H9 (cell line): ENCODE results near the gene NUCB2. TPM values are rescaled to one million over a fixed set of nuclear protein-coding genes. Genes with fewer than 3 reads are reported as not detected.

Experiments used
- DNase-seq: peaks from one replicate; pipeline ENCODE4 v3.0.0-alpha.2; 2017
- H2AFZ ChIP-seq: one replicate; pipeline ENCODE4 v1.6.1; 2013; ENCODE audit warnings: mild to moderate bottlenecking, low read length, control low read depth, moderate library complexity
- H2AK5ac ChIP-seq: 2 replicates; pipeline ENCODE4 v1.6.1; 2013; ENCODE audit warnings: low read length, control low read depth, mixed read lengths; ENCODE audit not compliant: insufficient read length
- H2BK120ac ChIP-seq: one replicate; pipeline ENCODE4 v1.6.1; 2013; ENCODE audit warnings: low read depth, mild to moderate bottlenecking, low read length, control low read depth, inconsistent platforms; ENCODE audit not compliant: poor library complexity, severe bottlenecking
- H2BK12ac ChIP-seq: 2 replicates; pipeline ENCODE4 v1.6.1; 2013; ENCODE audit warnings: low read length, control low read depth, mixed read lengths, low read depth; ENCODE audit not compliant: insufficient read length
- H2BK15ac ChIP-seq: 2 replicates; pipeline ENCODE4 v1.6.1; 2013; ENCODE audit warnings: low read depth, low read length, control low read depth
- H2BK20ac ChIP-seq: one replicate; pipeline ENCODE4 v1.6.1; 2013; ENCODE audit warnings: low read depth, mild to moderate bottlenecking, low read length, control low read depth, inconsistent platforms; ENCODE audit not compliant: poor library complexity, severe bottlenecking
- H2BK5ac ChIP-seq: 2 replicates; pipeline ENCODE4 v1.6.1; 2013; ENCODE audit warnings: low read length, control low read depth, mixed read lengths; ENCODE audit not compliant: insufficient read length
- H3K14ac ChIP-seq: 2 replicates; pipeline ENCODE4 v1.6.1; 2013; ENCODE audit warnings: low read length, control low read depth; ENCODE audit not compliant: insufficient read depth
- H3K18ac ChIP-seq: 2 replicates; pipeline ENCODE4 v1.6.1; 2013; ENCODE audit warnings: low read depth, mild to moderate bottlenecking, mixed read lengths, low read length, control low read depth; ENCODE audit not compliant: insufficient read length
- H3K23ac ChIP-seq: 2 replicates; pipeline ENCODE4 v1.6.1; 2013; ENCODE audit warnings: low read length, control low read depth, mixed read lengths, low read depth; ENCODE audit not compliant: insufficient read length
- H3K23me2 ChIP-seq: 2 replicates; pipeline ENCODE4 v1.6.1; 2013; ENCODE audit warnings: low read depth, mild to moderate bottlenecking, mixed read lengths, low read length, control low read depth; ENCODE audit not compliant: insufficient read length, poor library complexity, severe bottlenecking
- H3K27ac ChIP-seq: 2 replicates; pipeline ENCODE4 v1.5.1; 2013; ENCODE audit warnings: low read length, control low read depth, mixed read lengths, low read depth; ENCODE audit not compliant: insufficient read length
- H3K27me3 ChIP-seq: 2 replicates; pipeline ENCODE4 v1.6.1; 2013; ENCODE audit warnings: low read length, control low read depth, inconsistent platforms; ENCODE audit not compliant: insufficient read depth
- H3K4ac ChIP-seq: 2 replicates; pipeline ENCODE4 v1.6.1; 2013; ENCODE audit warnings: low read depth, mild to moderate bottlenecking, control low read depth, inconsistent platforms, low read length, moderate library complexity
- H3K4me1 ChIP-seq: 2 replicates; pipeline ENCODE4 v1.6.1; 2013; ENCODE audit warnings: low read length, control low read depth, inconsistent platforms; ENCODE audit not compliant: insufficient read depth
- H3K4me2 ChIP-seq: 2 replicates; pipeline ENCODE4 v1.6.1; 2013; ENCODE audit warnings: low read length, control low read depth, mixed read lengths; ENCODE audit not compliant: insufficient read length, insufficient read depth
- H3K56ac ChIP-seq: 2 replicates; pipeline ENCODE4 v1.6.1; 2013; ENCODE audit warnings: low read depth, mild to moderate bottlenecking, mixed read lengths, low read length, control low read depth; ENCODE audit not compliant: insufficient read length
- H3K79me1 ChIP-seq: 2 replicates; pipeline ENCODE4 v1.6.1; 2013; ENCODE audit warnings: low read depth, mild to moderate bottlenecking, moderate library complexity, low read length, control low read depth, inconsistent platforms; ENCODE audit not compliant: insufficient read depth, poor library complexity, severe bottlenecking
- H3K79me2 ChIP-seq: 2 replicates; pipeline ENCODE4 v1.6.1; 2013; ENCODE audit warnings: low read length, control low read depth, inconsistent platforms; ENCODE audit not compliant: insufficient read depth
- H3K9ac ChIP-seq: 2 replicates; pipeline ENCODE4 v1.6.1; 2013; ENCODE audit warnings: low read length, control low read depth, mixed read lengths; ENCODE audit not compliant: insufficient read length; ENCODE audit errors: extremely low read depth
- H3K9me3 ChIP-seq: one replicate; pipeline ENCODE4 v1.6.1; 2013; ENCODE audit warnings: low read depth, low read length, inconsistent platforms; ENCODE audit not compliant: control insufficient read depth
- H3T11ph ChIP-seq: one replicate; pipeline ENCODE4 v1.6.1; 2013; ENCODE audit warnings: mild to moderate bottlenecking, low read length, control low read depth, inconsistent platforms
- H4K20me1 ChIP-seq: one replicate; pipeline ENCODE4 v1.6.1; 2013; ENCODE audit not compliant: control insufficient read depth, insufficient read length, insufficient read depth
- H4K5ac ChIP-seq: 2 replicates; pipeline ENCODE4 v1.6.1; 2013; ENCODE audit warnings: low read depth, mild to moderate bottlenecking, mixed read lengths, low read length, control low read depth; ENCODE audit not compliant: insufficient read length
- H4K8ac ChIP-seq: replicated peaks from 2 replicates; pipeline ENCODE4 v1.6.1; 2013; ENCODE audit warnings: low read length, control low read depth, mixed read lengths, low read depth; ENCODE audit not compliant: insufficient read length
- H4K91ac ChIP-seq: 2 replicates; pipeline ENCODE4 v1.6.1; 2013; ENCODE audit warnings: low read depth, mild to moderate bottlenecking, moderate library complexity, mixed read lengths, low read length, control low read depth; ENCODE audit not compliant: insufficient read length
- H3K27ac Mint-ChIP-seq, 3 experiments: 2 replicates in 2 of 3; 3 replicates in 1 of 3; pipeline ENCODE4 v1.8.0; 2020 to 2021; ENCODE audit warnings: mixed read lengths in 3 of 3, mild to moderate bottlenecking in 1 of 3, moderate library complexity in 1 of 3
- H3K27me3 Mint-ChIP-seq: 2 replicates; pipeline ENCODE4 v1.8.0; 2021; ENCODE audit warnings: low read depth, mild to moderate bottlenecking, moderate library complexity, mixed read lengths
- H3K36me3 Mint-ChIP-seq, 3 experiments: 2 replicates in 2 of 3; 3 replicates in 1 of 3; pipeline ENCODE4 v1.8.0; 2020 to 2021; ENCODE audit warnings: low read depth in 3 of 3, mixed read lengths in 3 of 3; ENCODE audit not compliant: insufficient read depth in 1 of 3
- H3K4me1 Mint-ChIP-seq, 2 experiments: 2 replicates each; pipeline ENCODE4 v1.8.0; 2020; ENCODE audit warnings: mixed read lengths in 2 of 2
- H3K4me3 Mint-ChIP-seq, 2 experiments: 2 replicates in 1 of 2; 3 replicates in 1 of 2; pipeline ENCODE4 v1.8.0; 2020 to 2021; ENCODE audit warnings: mild to moderate bottlenecking in 2 of 2, mixed read lengths in 2 of 2, moderate library complexity in 1 of 2
- H3K9me3 Mint-ChIP-seq, 2 experiments: 2 replicates in 1 of 2; 3 replicates in 1 of 2; pipeline ENCODE4 v1.8.0; 2020; ENCODE audit warnings: mild to moderate bottlenecking in 2 of 2, mixed read lengths in 2 of 2, moderate library complexity in 1 of 2
- WGBS: extraction: QIAGEN DNeasy Blood & Tissue Kit; methylation state at CpG from one replicate; pipeline ENCODE4 v1.1.7; 2013; ENCODE audit warnings: missing lambda C conversion rate, low lambda C conversion rate, mixed read lengths; ENCODE audit not compliant: insufficient read length; ENCODE audit errors: extremely low coverage; 5-methylcytosine and 5-hydroxymethylcytosine counted together
- total RNA-seq: library from RNA; stranded (reverse); gene quantifications from 2 replicates; pipeline ENCODE4 v1.2.1, GENCODE V29; 2021
- TF ChIP-seq, protein P1 (sequence below): fragments of 200-600 bp; sonication (generic); conservative IDR thresholded peaks from 3 replicates; pipeline ENCODE4 v1.8.0; 2021; ENCODE audit warnings: antibody characterized with exemption, mild to moderate bottlenecking

The NUCB2 gene
- total RNA-seq, 1 experiment from 2014 or later: 29.1 TPM

DNA sequence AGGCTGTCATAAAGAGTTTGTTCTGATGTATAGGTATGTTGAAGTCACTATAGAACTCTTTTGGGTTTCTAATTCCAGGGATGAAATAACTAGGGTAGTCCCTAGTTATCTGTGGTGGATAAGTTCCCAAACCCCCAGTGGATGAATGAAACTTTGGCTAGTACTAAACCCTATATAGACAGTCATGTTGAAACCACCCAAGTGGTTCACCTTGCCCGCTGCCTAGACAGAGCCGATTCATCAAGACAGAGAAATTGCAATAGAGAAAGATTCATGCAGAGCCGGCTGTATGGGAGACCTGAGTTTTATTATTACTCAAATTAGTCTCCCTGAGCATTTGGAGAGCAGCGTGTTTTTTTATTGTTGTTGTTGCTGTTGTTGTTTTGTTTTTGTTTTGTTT lies 23.8 kb upstream of the NUCB2 start:
- Histone ChIP-seq H3K23me2 (no peaks in the 10 kb centered on the region), H3K79me2 (no peaks in the 10 kb centered on the region), H3K56ac (no peak overlapping the region), H3K9ac (no peak overlapping the region), H3K18ac (no peak overlapping the region), H2AK5ac (no peak overlapping the region), H3K4me1 (no peaks in the 10 kb centered on the region), H3K27me3 (no peaks in the 10 kb centered on the region), H4K91ac (no peak overlapping the region), H2BK15ac (no peak overlapping the region), H3K27ac (no peak overlapping the region), H4K5ac (no peak overlapping the region), H4K8ac (no peak overlapping the region), H3T11ph (no peak overlapping the region), H3K14ac (no peak overlapping the region), H3K4me2 (no peak overlapping the region), H3K23ac (no peak overlapping the region), H2BK12ac (no peak overlapping the region), H2AFZ (no peak overlapping the region), H2BK5ac (no peak overlapping the region), H4K20me1 (no peaks in the 10 kb centered on the region), H3K9me3 (no peaks in the 10 kb centered on the region), H2BK120ac (no peak overlapping the region), H2BK20ac (no peak overlapping the region), H3K4ac (no peak overlapping the region), H3K79me1 (no peaks in the 10 kb centered on the region)
- Mint-ChIP-seq H3K4me1 (no peaks in the 10 kb centered on the region), H3K27ac (no peak overlapping the region; a peak in 1 of 7 replicates), H3K9me3 (no peaks in the 10 kb centered on the region), H3K4me3 (no peak overlapping the region), H3K27me3 (peaks cover 3% of the 10 kb centered on the region), H3K36me3 (no peaks in the 10 kb centered on the region)
- TF ChIP-seq, protein P1, sequence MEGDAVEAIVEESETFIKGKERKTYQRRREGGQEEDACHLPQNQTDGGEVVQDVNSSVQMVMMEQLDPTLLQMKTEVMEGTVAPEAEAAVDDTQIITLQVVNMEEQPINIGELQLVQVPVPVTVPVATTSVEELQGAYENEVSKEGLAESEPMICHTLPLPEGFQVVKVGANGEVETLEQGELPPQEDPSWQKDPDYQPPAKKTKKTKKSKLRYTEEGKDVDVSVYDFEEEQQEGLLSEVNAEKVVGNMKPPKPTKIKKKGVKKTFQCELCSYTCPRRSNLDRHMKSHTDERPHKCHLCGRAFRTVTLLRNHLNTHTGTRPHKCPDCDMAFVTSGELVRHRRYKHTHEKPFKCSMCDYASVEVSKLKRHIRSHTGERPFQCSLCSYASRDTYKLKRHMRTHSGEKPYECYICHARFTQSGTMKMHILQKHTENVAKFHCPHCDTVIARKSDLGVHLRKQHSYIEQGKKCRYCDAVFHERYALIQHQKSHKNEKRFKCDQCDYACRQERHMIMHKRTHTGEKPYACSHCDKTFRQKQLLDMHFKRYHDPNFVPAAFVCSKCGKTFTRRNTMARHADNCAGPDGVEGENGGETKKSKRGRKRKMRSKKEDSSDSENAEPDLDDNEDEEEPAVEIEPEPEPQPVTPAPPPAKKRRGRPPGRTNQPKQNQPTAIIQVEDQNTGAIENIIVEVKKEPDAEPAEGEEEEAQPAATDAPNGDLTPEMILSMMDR: no peak
- no peak for DNase-seq
- WGBS: no CpG with 5 or more reads among the region's 4 CpGs
